Ascending aorta (tissue), 2 donors: ENCODE results near the gene SMLR1. TPM values are rescaled to one million over a fixed set of nuclear protein-coding genes. Genes with fewer than 3 reads are reported as not detected.

ENCODE experiments used
- DNase-seq, 2 donors: peaks; one replicate each; pipeline ENCODE4 v3.0.0-alpha.2; 2019; ENCODE audit warnings: low spot score in 2 of 2
- H3K27ac ChIP-seq, 2 donors: fragments of 200-600 bp; sonication (generic); one replicate each; pipeline ENCODE4 v1.5.1; 2016 to 2017; ENCODE audit warnings: mild to moderate bottlenecking in 1 of 2
- H3K27me3 ChIP-seq: fragments of 200-600 bp; sonication (generic); one replicate; pipeline ENCODE4 v1.5.1; 2017
- H3K36me3 ChIP-seq, 2 donors: fragments of 200-600 bp; sonication (generic); one replicate each; pipeline ENCODE4 v1.5.1; 2016
- H3K4me1 ChIP-seq, 2 donors: fragments of 200-600 bp; sonication (generic); one replicate each; pipeline ENCODE4 v1.5.1; 2016 to 2017; ENCODE audit warnings: mild to moderate bottlenecking in 1 of 2
- H3K4me3 ChIP-seq, 2 donors: fragments of 200-600 bp; sonication (generic); one replicate each; pipeline ENCODE4 v1.5.1; 2016 to 2017; ENCODE audit warnings: mild to moderate bottlenecking in 1 of 2
- H3K9me3 ChIP-seq, 2 donors: fragments of 200-600 bp; sonication (generic); one replicate each; pipeline ENCODE4 v1.5.1; 2016
- CTCF ChIP-seq, 3 experiments: fragments of 200-600 bp in 2 of 3; fragments of 450-650 bp in 1 of 3; sonication (generic) in 2 of 3; IDR thresholded peaks; one replicate each; pipeline ENCODE4 v1.5.1; 2016 to 2019; ENCODE audit warnings: antibody characterized with exemption in 3 of 3, mild to moderate bottlenecking in 1 of 3, moderate library complexity in 1 of 3
- intact Hi-C: fragments of 100-400 bp; cut with DNase I; formaldehyde crosslinking; loops from one replicate; pipeline ENCODE4 v1.15.1; 2023
- total RNA-seq: library from RNA; depleted of rRNA; stranded (reverse); fragments of >200 nt; gene quantifications from one replicate; pipeline ENCODE4 v1.1.0, GENCODE V29; 2016

Gene SMLR1
- total RNA-seq, 1 donor from 2014 or later: not detected

- Histone ChIP-seq H3K9me3 (peaks cover 0 to 3% of the 10 kb centered on the region in 2 donors), H3K4me1 (no peaks in the 10 kb centered on the region), H3K27me3 (no peaks in the 10 kb centered on the region), H3K27ac (no peak overlapping the region), H3K4me3 (no peak overlapping the region), H3K36me3 (no peaks in the 10 kb centered on the region)
- intact Hi-C loops: no loop called here
- TF ChIP-seq CTCF (IDR thresholded peaks at IDR 0.05): no peak
- no peak for DNase-seq
Measured at GRCh38 chr6:130815200-130816071, 11.8 kb upstream of the SMLR1 start.

- no peaks in the 10 kb centered on the region for H3K36me3 ChIP-seq
Measured at GRCh38 chr6:130822736-130823135, 4.5 kb upstream of the SMLR1 start.

GRCh38 chr6:130824978-130825694 is 2.1 kb upstream of the SMLR1 start:
- H3K27me3 ChIP-seq: no peaks in the 10 kb centered on the region
- no peak overlapping the region for H3K4me3 ChIP-seq
- H3K36me3 ChIP-seq: no peaks in the 10 kb centered on the region
- intact Hi-C loops: no loop called here
- no peak for TF ChIP-seq CTCF (IDR thresholded peaks at IDR 0.05)
- H3K27ac ChIP-seq: no peak overlapping the region
- no peak for DNase-seq
- H3K4me1 ChIP-seq: no peaks in the 10 kb centered on the region
- no peaks in the 10 kb centered on the region for H3K9me3 ChIP-seq

More at GRCh38 chr6:130822736-130823135, 4.5 kb upstream of the SMLR1 start:
- Histone ChIP-seq H3K27ac (no peak overlapping the region), H3K4me3 (no peak overlapping the region), H3K9me3 (peaks cover 0 to 3% of the 10 kb centered on the region in 2 donors), H3K4me1 (no peaks in the 10 kb centered on the region), H3K27me3 (no peaks in the 10 kb centered on the region)
- DNase-seq: no peak
- TF ChIP-seq CTCF (IDR thresholded peaks at IDR 0.05): no peak
- intact Hi-C loops: no loop called here

- Histone ChIP-seq H3K27ac (no peak overlapping the region), H3K9me3 (no peaks in the 10 kb centered on the region), H3K4me1 (no peaks in the 10 kb centered on the region), H3K36me3 (no peaks in the 10 kb centered on the region), H3K27me3 (no peaks in the 10 kb centered on the region), H3K4me3 (no peak overlapping the region)
- intact Hi-C loops: no loop called here
- no peak for DNase-seq
- TF ChIP-seq CTCF (IDR thresholded peaks at IDR 0.05): no peak
Measured at GRCh38 chr6:130825772-130826441, 1.3 kb upstream of the SMLR1 start.

DNA sequence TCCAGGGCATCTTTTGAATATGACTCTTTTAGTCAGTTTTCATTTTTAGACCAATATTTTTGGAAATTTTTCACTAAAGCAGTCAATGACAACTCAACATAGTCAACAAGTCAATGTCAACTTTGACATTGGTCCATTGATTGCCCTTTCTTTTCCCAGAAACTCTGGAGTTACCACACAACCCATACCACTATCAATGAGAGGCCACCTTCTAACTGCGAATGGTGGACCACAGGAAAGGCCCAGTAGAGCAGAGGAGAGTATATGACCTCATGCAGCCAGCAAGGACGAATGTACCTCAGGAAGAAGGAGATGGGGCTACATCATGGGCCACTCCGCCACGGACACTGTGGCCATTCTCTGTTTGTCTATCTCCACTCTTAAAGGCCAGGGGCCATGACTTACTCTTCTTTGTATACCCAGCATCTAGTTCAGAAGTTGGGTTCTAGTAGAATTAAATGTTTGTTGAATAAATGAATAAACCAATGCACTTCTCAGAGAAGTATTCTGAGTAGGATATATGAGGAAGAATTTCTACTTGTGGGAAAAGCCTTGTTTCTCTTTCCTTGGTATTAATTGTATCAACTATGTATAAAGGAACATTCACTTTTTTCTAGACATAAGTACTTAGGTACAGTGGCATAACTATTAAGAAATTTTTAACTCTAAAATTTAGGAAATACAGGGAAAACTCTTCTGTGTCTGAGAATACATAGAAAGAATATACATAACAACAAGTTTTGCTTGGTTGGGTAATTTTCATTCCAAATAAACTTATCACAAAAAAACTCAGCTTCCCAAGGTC is 562 bp upstream of the SMLR1 start:
- no peak for TF ChIP-seq CTCF (IDR thresholded peaks at IDR 0.05)
- H3K27ac ChIP-seq: no peak overlapping the region
- H3K36me3 ChIP-seq: no peaks in the 10 kb centered on the region
- H3K27me3 ChIP-seq: no peaks in the 10 kb centered on the region
- DNase-seq: no peak
- no peak overlapping the region for H3K4me3 ChIP-seq
- H3K9me3 ChIP-seq: no peaks in the 10 kb centered on the region
- intact Hi-C loops: no loop called here
- H3K4me1 ChIP-seq: no peaks in the 10 kb centered on the region
